ENCODE results near the gene LETM1.

Gene LETM1

GRCh38 chr4:1872870-1873269, 16.9 kb upstream of the LETM1 start:
- no peak for DNase-seq (ENCODE audit: low read depth in 2 of 2)

- DNase-seq (ENCODE audit: low read depth in 2 of 2) = no peak
These were observed 15.6 kb upstream of the LETM1 start for GRCh38 chr4:1871471-1872021.

GRCh38 chr4:1870578-1871443, 14.9 kb upstream of the LETM1 start, which contains the start of gene NSD2:
Gene NSD2 (plus strand): TSS chr4:1871393. CDS start chr4:1900655, 29,262 bp downstream.
- peak; percentile 88 to 89 for DNase-seq (ENCODE audit: low read depth in 2 of 2)

GRCh38 chr4:1870328-1870577, 14.3 kb upstream of the LETM1 start:
- DNase-seq (ENCODE audit: low read depth in 2 of 2) = peak; percentile 81

GRCh38 chr4:1869530-1870327, 13.8 kb upstream of the LETM1 start:
- DNase-seq (ENCODE audit: low read depth in 2 of 2) = no peak

- DNase-seq (ENCODE audit: low read depth in 2 of 2) = no peak
These were observed 13.0 kb upstream of the LETM1 start for GRCh38 chr4:1868912-1869311.

GRCh38 chr4:1868293-1868692, 12.3 kb upstream of the LETM1 start:
- DNase-seq (ENCODE audit: low read depth in 2 of 2) = no peak

- DNase-seq (ENCODE audit: low read depth in 2 of 2) = no peak
These were observed 10.3 kb upstream of the LETM1 start for GRCh38 chr4:1866189-1866661.

- DNase-seq (ENCODE audit: low read depth in 2 of 2) = no peak
These were observed 8.4 kb upstream of the LETM1 start for GRCh38 chr4:1864076-1865008.

GRCh38 chr4:1863297-1864033, 7.5 kb upstream of the LETM1 start:
- no peak for DNase-seq (ENCODE audit: low read depth in 2 of 2)

GRCh38 chr4:1862961-1863296, 7.0 kb upstream of the LETM1 start:
- no peak for DNase-seq (ENCODE audit: low read depth in 2 of 2)

- DNase-seq (ENCODE audit: low read depth in 2 of 2) = no peak
These were observed 6.3 kb upstream of the LETM1 start for GRCh38 chr4:1862055-1862911.

- no peak for DNase-seq (ENCODE audit: low read depth in 2 of 2)
These were observed 3.4 kb upstream of the LETM1 start for GRCh38 chr4:1859389-1859753.

- DNase-seq (ENCODE audit: low read depth in 2 of 2) = no peak
These were observed 2.0 kb upstream of the LETM1 start for GRCh38 chr4:1857931-1858330.

GRCh38 chr4:1856943-1857699, 1.2 kb upstream of the LETM1 start:
- no peak for DNase-seq (ENCODE audit: low read depth in 2 of 2)

- no peak for DNase-seq (ENCODE audit: low read depth in 2 of 2)
These were observed 454 bp downstream of the LETM1 start for GRCh38 chr4:1855333-1856070.

- no peak for DNase-seq (ENCODE audit: low read depth in 2 of 2)
These were observed 1.2 kb downstream of the LETM1 start for GRCh38 chr4:1854752-1855151.

GRCh38 chr4:1852904-1853623, 2.9 kb downstream of the LETM1 start:
- no peak for DNase-seq (ENCODE audit: low read depth in 2 of 2)
